Measurements from ENCODE around the gene PLCG2. TPM values are rescaled to one million over a fixed set of nuclear protein-coding genes. Genes with fewer than 3 reads are reported as not detected.

Gene PLCG2
- total RNA-seq, 1 experiment from 2014 or later = 3.5 TPM

DNA sequence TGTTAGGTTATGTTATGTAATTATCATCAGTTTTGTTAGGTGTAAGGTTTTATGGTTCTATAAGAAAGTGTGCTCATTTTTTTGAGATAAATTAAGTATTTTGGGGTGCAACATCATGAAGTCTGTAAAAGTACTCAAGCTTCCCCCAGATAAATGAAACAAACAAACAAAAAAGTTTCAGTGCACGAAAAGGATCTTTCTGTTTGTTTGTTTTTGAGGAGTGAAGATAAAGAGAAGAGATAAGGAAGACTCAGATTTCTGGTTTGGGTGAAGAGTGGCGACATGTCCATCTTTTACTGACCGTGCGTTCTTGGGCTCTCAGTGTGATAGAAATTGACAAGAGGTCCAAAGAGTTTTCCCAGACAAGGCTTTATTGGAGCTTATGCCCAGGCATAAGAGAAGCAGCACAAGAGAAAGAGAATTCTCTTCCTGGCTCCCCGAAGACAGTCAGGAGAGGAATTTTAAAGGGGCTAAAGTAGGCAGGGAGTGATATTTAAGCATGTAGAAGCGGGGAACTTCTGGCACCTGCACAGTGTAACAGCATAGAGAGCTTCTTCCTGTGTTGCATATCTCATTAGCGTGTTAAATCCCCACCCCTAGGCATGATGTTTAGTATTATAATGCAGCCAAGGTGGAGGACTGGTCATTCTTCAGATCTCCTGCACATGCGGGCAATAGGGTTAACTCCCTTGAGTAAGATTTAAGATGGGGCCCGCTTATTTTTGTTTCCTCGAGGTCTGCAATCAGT, 71.3 kb downstream of the PLCG2 start:
- Histone ChIP-seq H3K9me3 (ENCODE audit: low read length) (no peaks in the 10 kb centered on the region), H3K4me1 (ENCODE audit: insufficient read depth, low read length) (no peaks in the 10 kb centered on the region), H3F3A (ENCODE audit: low read length, unreplicated experiment) (no peaks in the 10 kb centered on the region), H3K79me2 (ENCODE audit: low read length) (no peaks in the 10 kb centered on the region), H3K4me3 (ENCODE audit: low read length) (no peak overlapping the region), H3K4me2 (ENCODE audit: low read length) (no peak overlapping the region), H4K20me1 (ENCODE audit: low read length) (no peaks in the 10 kb centered on the region), H3K27ac (ENCODE audit: low read length) (no peak overlapping the region), H3K9ac (ENCODE audit: low read length) (no peak overlapping the region), H3K9me2 (replicated peaks; ENCODE audit: low read length) (no peaks in the 10 kb centered on the region), H3K36me3 (ENCODE audit: low read depth, low read length) (no peaks in the 10 kb centered on the region), H3K27me3 (ENCODE audit: low read length) (no peaks in the 10 kb centered on the region), H2AFZ (ENCODE audit: low read length) (no peak overlapping the region)
- TF ChIP-seq EZH2phosphoT487 (IDR thresholded peaks at IDR 0.05; ENCODE audit: borderline replicate concordance, low read length) (no peak), EZH2 (IDR thresholded peaks at IDR 0.05; ENCODE audit: low read length, unreplicated experiment) (no peak)
- TF ChIP-seq, protein P1, sequence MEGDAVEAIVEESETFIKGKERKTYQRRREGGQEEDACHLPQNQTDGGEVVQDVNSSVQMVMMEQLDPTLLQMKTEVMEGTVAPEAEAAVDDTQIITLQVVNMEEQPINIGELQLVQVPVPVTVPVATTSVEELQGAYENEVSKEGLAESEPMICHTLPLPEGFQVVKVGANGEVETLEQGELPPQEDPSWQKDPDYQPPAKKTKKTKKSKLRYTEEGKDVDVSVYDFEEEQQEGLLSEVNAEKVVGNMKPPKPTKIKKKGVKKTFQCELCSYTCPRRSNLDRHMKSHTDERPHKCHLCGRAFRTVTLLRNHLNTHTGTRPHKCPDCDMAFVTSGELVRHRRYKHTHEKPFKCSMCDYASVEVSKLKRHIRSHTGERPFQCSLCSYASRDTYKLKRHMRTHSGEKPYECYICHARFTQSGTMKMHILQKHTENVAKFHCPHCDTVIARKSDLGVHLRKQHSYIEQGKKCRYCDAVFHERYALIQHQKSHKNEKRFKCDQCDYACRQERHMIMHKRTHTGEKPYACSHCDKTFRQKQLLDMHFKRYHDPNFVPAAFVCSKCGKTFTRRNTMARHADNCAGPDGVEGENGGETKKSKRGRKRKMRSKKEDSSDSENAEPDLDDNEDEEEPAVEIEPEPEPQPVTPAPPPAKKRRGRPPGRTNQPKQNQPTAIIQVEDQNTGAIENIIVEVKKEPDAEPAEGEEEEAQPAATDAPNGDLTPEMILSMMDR (conservative IDR thresholded peaks at IDR 0.05; ENCODE audit: low read depth, low read length) = no peak
- no TSS peak for BruUV-seq (replicated peaks)
- POLR2A ChIA-PET (ENCODE audit: unreplicated experiment) = no interaction called here
- intact Hi-C loops (cut with micrococcal nuclease) = no loop called here
- ATAC-seq = no peak
- CTCF ChIA-PET = no interaction called here
- no peak for DNase-seq

DNA sequence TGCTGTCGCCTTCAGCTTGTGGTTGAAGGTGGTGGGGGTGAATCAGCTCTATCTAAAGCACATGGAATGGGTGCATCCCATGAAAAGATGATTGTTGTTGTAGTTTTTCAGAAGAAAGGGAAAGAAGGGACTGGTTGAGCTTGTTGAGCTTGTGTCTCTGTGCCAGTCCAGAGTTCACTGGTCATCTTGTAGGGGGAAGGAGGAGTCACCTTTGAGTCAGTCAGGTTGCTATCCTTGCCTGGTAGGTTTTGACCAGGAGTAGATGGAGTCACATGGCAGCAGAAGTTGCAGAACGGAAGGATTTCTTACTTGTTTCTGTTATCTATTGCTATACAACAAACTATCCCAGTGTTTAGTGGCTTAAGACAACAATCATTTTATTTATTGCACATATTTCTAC, 73.3 kb downstream of the PLCG2 start:
- H3K9me3 ChIP-seq (ENCODE audit: low read length) = no peaks in the 10 kb centered on the region
- no peaks in the 10 kb centered on the region for H3K36me3 ChIP-seq (ENCODE audit: low read depth, low read length)
- POLR2A ChIA-PET (ENCODE audit: unreplicated experiment) = no interaction called here
- no peak overlapping the region for H3K27ac ChIP-seq (ENCODE audit: low read length)
- intact Hi-C loops (cut with micrococcal nuclease) = no loop called here
- ATAC-seq (no peak), DNase-seq (peak; percentile 41)
- H4K20me1 ChIP-seq (ENCODE audit: low read length) = no peaks in the 10 kb centered on the region
- no peaks in the 10 kb centered on the region for H3K27me3 ChIP-seq (ENCODE audit: low read length)
- no peaks in the 10 kb centered on the region for H3K79me2 ChIP-seq (ENCODE audit: low read length)
- H3K9ac ChIP-seq (ENCODE audit: low read length) = no peak overlapping the region
- CTCF ChIA-PET = no interaction called here
- H3K4me1 ChIP-seq (ENCODE audit: insufficient read depth, low read length) = no peaks in the 10 kb centered on the region
- no peaks in the 10 kb centered on the region for H3F3A ChIP-seq (ENCODE audit: low read length, unreplicated experiment)
- H3K9me2 ChIP-seq (replicated peaks; ENCODE audit: low read length) = no peaks in the 10 kb centered on the region
- H2AFZ ChIP-seq (ENCODE audit: low read length) = no peak overlapping the region
- no peak for TF ChIP-seq EZH2phosphoT487 (IDR thresholded peaks at IDR 0.05; ENCODE audit: borderline replicate concordance, low read length)
- TF ChIP-seq, protein P1 (conservative IDR thresholded peaks at IDR 0.05; ENCODE audit: low read depth, low read length) = no peak
- TF ChIP-seq EZH2 (IDR thresholded peaks at IDR 0.05; ENCODE audit: low read length, unreplicated experiment) = no peak
- no TSS peak for BruUV-seq (replicated peaks)
- H3K4me3 ChIP-seq (ENCODE audit: low read length) = no peak overlapping the region
- no peak overlapping the region; the same call in 1 of the 2 replicates for H3K4me2 ChIP-seq (ENCODE audit: low read length)

DNA sequence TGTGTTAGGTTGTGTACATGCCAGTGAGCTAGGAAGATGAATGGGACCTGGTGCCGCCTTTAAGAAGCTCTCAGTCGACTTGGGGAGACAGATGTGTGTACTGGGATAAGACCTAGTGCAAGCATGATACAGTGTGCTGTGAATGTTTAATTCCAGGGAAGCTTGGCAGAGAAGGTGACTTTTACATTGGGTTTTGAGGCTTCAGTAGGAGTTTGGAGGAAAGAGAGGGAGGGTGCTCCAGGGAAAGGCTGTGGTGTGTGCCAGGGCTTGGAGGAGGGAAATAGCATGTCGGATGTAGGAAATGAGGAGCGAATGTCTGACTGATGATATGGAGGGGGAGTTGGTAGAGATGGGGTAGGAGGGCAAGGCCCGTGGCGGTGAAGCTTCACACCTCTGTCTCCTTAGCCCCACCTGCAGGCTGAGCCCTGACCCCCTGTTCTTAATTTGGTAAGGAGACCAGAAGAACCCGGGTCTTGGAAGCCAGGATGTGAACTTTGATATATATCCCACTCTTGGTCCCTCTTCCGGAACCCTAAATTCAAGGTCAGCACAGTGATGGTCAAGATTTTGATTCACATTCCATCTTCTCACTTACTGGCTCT, 76.6 kb downstream of the PLCG2 start:
- H3K36me3 ChIP-seq (ENCODE audit: low read depth, low read length) = no peaks in the 10 kb centered on the region
- H3K27me3 ChIP-seq (ENCODE audit: low read length) = no peaks in the 10 kb centered on the region
- H3K27ac ChIP-seq (ENCODE audit: low read length) = no peak overlapping the region
- no peak overlapping the region for H2AFZ ChIP-seq (ENCODE audit: low read length)
- H3K9me2 ChIP-seq (replicated peaks; ENCODE audit: low read length) = no peaks in the 10 kb centered on the region
- H3K4me1 ChIP-seq (ENCODE audit: insufficient read depth, low read length) = no peaks in the 10 kb centered on the region
- no peak overlapping the region for H3K4me2 ChIP-seq (ENCODE audit: low read length)
- H3K79me2 ChIP-seq (ENCODE audit: low read length) = no peaks in the 10 kb centered on the region
- intact Hi-C loops (cut with micrococcal nuclease) = no loop called here
- ChIA-PET POLR2A (ENCODE audit: unreplicated experiment) (no interaction called here), CTCF (no interaction called here)
- BruUV-seq (replicated peaks) = no TSS peak
- TF ChIP-seq EZH2 (IDR thresholded peaks at IDR 0.05; ENCODE audit: low read length, unreplicated experiment) (no peak), EZH2phosphoT487 (IDR thresholded peaks at IDR 0.05; ENCODE audit: borderline replicate concordance, low read length) (no peak)
- TF ChIP-seq, protein P1 (conservative IDR thresholded peaks at IDR 0.05; ENCODE audit: low read depth, low read length) = no peak
- ATAC-seq (no peak), DNase-seq (no peak)
- H4K20me1 ChIP-seq (ENCODE audit: low read length) = no peaks in the 10 kb centered on the region
- H3K4me3 ChIP-seq (ENCODE audit: low read length) = no peak overlapping the region
- no peaks in the 10 kb centered on the region for H3F3A ChIP-seq (ENCODE audit: low read length, unreplicated experiment)
- no peak overlapping the region for H3K9ac ChIP-seq (ENCODE audit: low read length)
- no peaks in the 10 kb centered on the region for H3K9me3 ChIP-seq (ENCODE audit: low read length)
